IMR-90 (cell line): ENCODE results near the gene C3orf18. TPM values are rescaled to one million over a fixed set of nuclear protein-coding genes. Genes with fewer than 3 reads are reported as not detected.

Source experiments
- ATAC-seq: fragments of 200-7000 bp; cut with Tn5 transposase; 2 replicates; pipeline ENCODE4 v1.9.1; 2020; ENCODE audit warnings: low read depth, mild to moderate bottlenecking, moderate library complexity
- BruUV-seq: library from RNA; stranded (reverse); fragments of 400-500 nt; replicated peaks from 2 replicates; lab custom pipeline; 2021; lab: Mats Ljungman, UMichigan
- CTCF ChIA-PET: fragments of 300-600 bp; formaldehyde crosslinking; extraction: SDS; loops from one replicate; lab custom pipeline; 2021; ENCODE audit warnings: antibody characterized with exemption; lab: Yijun Ruan, JAX
- POLR2A ChIA-PET: fragments of 300-600 bp; sonication (Branson Sonifier 250); formaldehyde crosslinking; loops from one replicate; lab custom pipeline; 2022; ENCODE audit warnings: antibody characterized with exemption; ENCODE audit not compliant: unreplicated experiment; lab: Charles Lee
- DNase-seq: peaks from one replicate; pipeline ENCODE4 v3.0.0; 2013
- H2AFZ ChIP-seq: replicated peaks from 2 replicates; pipeline ENCODE3; 2013; ENCODE audit warnings: low read length, mild to moderate bottlenecking; ENCODE audit not compliant: poor library complexity
- H2AK5ac ChIP-seq: 2 replicates; pipeline ENCODE4 v1.6.1; 2013; ENCODE audit warnings: low read depth, low read length, inconsistent platforms
- H2AK9ac ChIP-seq: replicated peaks from 2 replicates; pipeline ENCODE3; 2013; ENCODE audit warnings: mild to moderate bottlenecking, low read depth, low read length, moderate library complexity; ENCODE audit not compliant: poor library complexity
- H2BK120ac ChIP-seq: 2 replicates; pipeline ENCODE4 v1.6.1; 2013; ENCODE audit warnings: low read depth, low read length, inconsistent platforms
- H2BK15ac ChIP-seq: 3 replicates; pipeline ENCODE4 v1.6.1; 2013; ENCODE audit warnings: low read depth, low read length, inconsistent platforms
- H2BK20ac ChIP-seq: 2 replicates; pipeline ENCODE4 v1.6.1; 2013; ENCODE audit warnings: low read depth, mild to moderate bottlenecking, inconsistent platforms, low read length, moderate library complexity
- H2BK5ac ChIP-seq: 2 replicates; pipeline ENCODE4 v1.6.1; 2013; ENCODE audit warnings: mild to moderate bottlenecking, low read depth, low read length, inconsistent platforms; ENCODE audit not compliant: poor library complexity, severe bottlenecking
- H3K14ac ChIP-seq: replicated peaks from 2 replicates; pipeline ENCODE4 v1.6.1; 2013; ENCODE audit warnings: low read depth, low read length, inconsistent platforms
- H3K18ac ChIP-seq: 2 replicates; pipeline ENCODE4 v1.6.1; 2013; ENCODE audit warnings: low read depth, low read length, control low read depth
- H3K23ac ChIP-seq: 2 replicates; pipeline ENCODE4 v1.6.1; 2013; ENCODE audit warnings: low read depth, low read length, inconsistent platforms
- H3K27ac ChIP-seq: 2 replicates; pipeline ENCODE4 v1.5.1; 2013; ENCODE audit warnings: mild to moderate bottlenecking, control low read depth, low read length; ENCODE audit not compliant: insufficient read depth
- H3K27me3 ChIP-seq: 2 replicates; pipeline ENCODE4 v1.6.1; 2013; ENCODE audit warnings: low read length; ENCODE audit not compliant: control insufficient read depth, insufficient read depth
- H3K36me3 ChIP-seq: 2 replicates; pipeline ENCODE4 v1.6.1; 2013; ENCODE audit warnings: low read length, mixed read lengths; ENCODE audit not compliant: control insufficient read depth, insufficient read depth
- H3K4ac ChIP-seq: 2 replicates; pipeline ENCODE4 v1.6.1; 2013; ENCODE audit warnings: low read depth, low read length, inconsistent platforms
- H3K4me1 ChIP-seq: 2 replicates; pipeline ENCODE4 v1.6.1; 2013; ENCODE audit warnings: low read length, mixed read lengths; ENCODE audit not compliant: control insufficient read depth, insufficient read depth
- H3K4me2 ChIP-seq: 2 replicates; pipeline ENCODE4 v1.6.1; 2013; ENCODE audit warnings: low read depth, mild to moderate bottlenecking, control low read depth, low read length, moderate library complexity
- H3K4me3 ChIP-seq: 2 replicates; pipeline ENCODE4 v1.5.1; 2013; ENCODE audit warnings: low read depth, mild to moderate bottlenecking, control low read depth, low read length, moderate library complexity; ENCODE audit not compliant: insufficient read depth
- H3K56ac ChIP-seq: 2 replicates; pipeline ENCODE4 v1.6.1; 2013; ENCODE audit warnings: low read length, inconsistent platforms; ENCODE audit not compliant: insufficient read depth; ENCODE audit errors: extremely low read depth
- H3K79me1 ChIP-seq, 2 experiments: 2 replicates each; pipeline ENCODE4 v1.6.1; 2013; ENCODE audit warnings: low read length in 2 of 2, inconsistent platforms in 1 of 2, low read depth in 1 of 2
- H3K9ac ChIP-seq: 2 replicates; pipeline ENCODE4 v1.6.1; 2013; ENCODE audit warnings: low read depth, low read length, control low read depth
- H3K9me1 ChIP-seq: 2 replicates; pipeline ENCODE4 v1.6.1; 2013; ENCODE audit warnings: low read length, inconsistent platforms; ENCODE audit not compliant: insufficient read depth
- H3K9me3 ChIP-seq: 2 replicates; pipeline ENCODE4 v1.6.1; 2013; ENCODE audit warnings: low read length; ENCODE audit not compliant: control insufficient read depth, insufficient read depth
- H4K20me1 ChIP-seq: 2 replicates; pipeline ENCODE4 v1.6.1; 2013; ENCODE audit warnings: low read length, inconsistent platforms; ENCODE audit not compliant: insufficient read depth
- H4K5ac ChIP-seq: 2 replicates; pipeline ENCODE4 v1.6.1; 2013; ENCODE audit warnings: mild to moderate bottlenecking, low read depth, low read length, control low read depth
- H4K8ac ChIP-seq, 2 experiments: 2 replicates each; pipeline ENCODE4 v1.6.1; 2013; ENCODE audit warnings: low read depth in 2 of 2, low read length in 2 of 2, control low read depth in 1 of 2, inconsistent platforms in 1 of 2
- H4K91ac ChIP-seq: 2 replicates; pipeline ENCODE4 v1.6.1; 2013; ENCODE audit warnings: low read depth, low read length, inconsistent platforms; ENCODE audit not compliant: insufficient read depth
- BHLHE40 ChIP-seq: fragments of 150-350 bp; IDR thresholded peaks from 2 replicates; pipeline ENCODE4 v1.6.1; 2016; ENCODE audit warnings: mild to moderate bottlenecking, low read depth, low read length
- CEBPB ChIP-seq: IDR thresholded peaks from 2 replicates; pipeline ENCODE4 v1.6.1; 2012; ENCODE audit warnings: low read depth, low read length, improper control_type of control experiment
- CHD1 ChIP-seq: IDR thresholded peaks from 2 replicates; pipeline ENCODE4 v1.6.1; 2012; ENCODE audit warnings: low read depth, low read length, improper control_type of control experiment
- FOS ChIP-seq: fragments of 150-350 bp; IDR thresholded peaks from 2 replicates; pipeline ENCODE4 v1.6.1; 2016; ENCODE audit warnings: low read depth, low read length
- MAFK ChIP-seq: IDR thresholded peaks from 2 replicates; pipeline ENCODE4 v1.6.1; 2012; ENCODE audit warnings: low read depth, low read length, improper control_type of control experiment
- MXI1 ChIP-seq: IDR thresholded peaks from 2 replicates; pipeline ENCODE4 v1.6.1; 2012; ENCODE audit warnings: low read depth, mild to moderate bottlenecking, low read length, moderate library complexity, borderline replicate concordance
- NFE2L2 ChIP-seq: fragments of 150-350 bp; IDR thresholded peaks from 2 replicates; pipeline ENCODE4 v1.6.1; 2016; ENCODE audit warnings: low read depth, mild to moderate bottlenecking, low read length
- POLR2A ChIP-seq: IDR thresholded peaks from 2 replicates; pipeline ENCODE4 v1.6.1; 2012; ENCODE audit warnings: mild to moderate bottlenecking, low read depth, low read length
- RAD21 ChIP-seq: IDR thresholded peaks from 2 replicates; pipeline ENCODE4 v1.6.1; 2012; ENCODE audit warnings: low read length, improper control_type of control experiment
- RCOR1 ChIP-seq: IDR thresholded peaks from 2 replicates; pipeline ENCODE4 v1.6.1; 2012; ENCODE audit warnings: mild to moderate bottlenecking, low read length, improper control_type of control experiment; ENCODE audit not compliant: insufficient replicate concordance
- SMC3 ChIP-seq: fragments of 150-350 bp; IDR thresholded peaks from 2 replicates; pipeline ENCODE4 v1.6.1; 2016; ENCODE audit warnings: low read depth, mild to moderate bottlenecking, antibody characterized with exemption, low read length, moderate library complexity
- WGBS, 2 experiments: methylation state at CpG; one replicate each; pipeline versions ENCODE4 v1.1.5 to v1.1.7; 2013; ENCODE audit warnings: missing lambda C conversion rate in 2 of 2; ENCODE audit not compliant: insufficient read length in 1 of 2; ENCODE audit errors: extremely low coverage in 2 of 2; 5-methylcytosine and 5-hydroxymethylcytosine counted together
- dilution Hi-C: fragments of 300-500 bp; cut with HindIII; formaldehyde crosslinking; loops from one replicate; pipeline ENCODE4 v1.14.3; 2018; ENCODE audit warnings: low sequenced_read_pairs; ENCODE audit not compliant: unreplicated experiment
- in situ Hi-C: fragments of 300-500 bp; cut with MboI; formaldehyde crosslinking; loops from 3 replicates; pipeline ENCODE4 v1.14.3; 2019; ENCODE audit warnings: low sequenced_read_pairs, inconsistent platforms, mixed read lengths
- intact Hi-C: fragments of 100-400 bp; cut with micrococcal nuclease; formaldehyde crosslinking; loops from 2 replicates; pipeline ENCODE4 v1.10.0; 2022
- polyA plus RNA-seq, 3 experiments: library from polyadenylated mRNA; depleted of rRNA; stranded (reverse); fragments of >200 nt; gene quantifications; 2 replicates each; pipeline ENCODE4 v1.2.3, GENCODE V29; 2012; ENCODE audit warnings: low replicate concordance in 1 of 3
- total RNA-seq: library from RNA; depleted of rRNA; stranded (reverse); fragments of >200 nt; gene quantifications from 2 replicates; pipeline ENCODE4 v1.2.3, GENCODE V29; 2012
- TF ChIP-seq, protein P1 (sequence below): fragments of 150-350 bp; IDR thresholded peaks from 2 replicates; pipeline ENCODE4 v1.6.1; 2016; ENCODE audit warnings: low read depth, mild to moderate bottlenecking, low read length, moderate library complexity, borderline replicate concordance

Gene C3orf18
- total and polyA plus RNA-seq, 2 of the 4 experiments (the other 2 are of a cell fraction), result 6.8 to 10.6 TPM

- Histone ChIP-seq H3K4ac (no peak overlapping the region), H4K8ac (no peak overlapping the region), H3K56ac (no peak overlapping the region), H2AFZ (no peak overlapping the region), H2BK120ac (no peak overlapping the region), H3K4me3 (no peak overlapping the region), H3K18ac (no peak overlapping the region), H3K79me1 (no peaks in the 10 kb centered on the region), H3K36me3 (no peaks in the 10 kb centered on the region), H3K14ac (no peak overlapping the region), H3K4me2 (no peak overlapping the region), H3K27ac (no peak overlapping the region), H4K5ac (no peak overlapping the region), H2AK9ac (no peak overlapping the region), H3K23ac (no peak overlapping the region), H3K4me1 (no peaks in the 10 kb centered on the region), H2BK5ac (no peak overlapping the region), H3K9ac (no peak overlapping the region), H3K9me1 (no peaks in the 10 kb centered on the region), H2AK5ac (no peak overlapping the region), H2BK20ac (no peak overlapping the region), H3K27me3 (peaks cover 87% of the 10 kb centered on the region), H4K91ac (no peak overlapping the region), H2BK15ac (no peak overlapping the region), H4K20me1 (no peaks in the 10 kb centered on the region), H3K9me3 (no peaks in the 10 kb centered on the region)
- ChIA-PET CTCF (no interaction called here), POLR2A (no interaction called here)
- dilution Hi-C loops, result no loop called here
- no peak for TF ChIP-seq MAFK
- TF ChIP-seq MXI1, result no peak
- TF ChIP-seq RAD21, result no peak
- TF ChIP-seq, protein P1, sequence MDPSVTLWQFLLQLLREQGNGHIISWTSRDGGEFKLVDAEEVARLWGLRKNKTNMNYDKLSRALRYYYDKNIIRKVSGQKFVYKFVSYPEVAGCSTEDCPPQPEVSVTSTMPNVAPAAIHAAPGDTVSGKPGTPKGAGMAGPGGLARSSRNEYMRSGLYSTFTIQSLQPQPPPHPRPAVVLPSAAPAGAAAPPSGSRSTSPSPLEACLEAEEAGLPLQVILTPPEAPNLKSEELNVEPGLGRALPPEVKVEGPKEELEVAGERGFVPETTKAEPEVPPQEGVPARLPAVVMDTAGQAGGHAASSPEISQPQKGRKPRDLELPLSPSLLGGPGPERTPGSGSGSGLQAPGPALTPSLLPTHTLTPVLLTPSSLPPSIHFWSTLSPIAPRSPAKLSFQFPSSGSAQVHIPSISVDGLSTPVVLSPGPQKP, result no peak
- no peak for TF ChIP-seq POLR2A
- no peak for TF ChIP-seq NFE2L2
- no peak for TF ChIP-seq CEBPB
- no peak for TF ChIP-seq SMC3
- no peak for TF ChIP-seq FOS
- no peak for TF ChIP-seq BHLHE40
- TF ChIP-seq CHD1, result no peak
- no peak for TF ChIP-seq RCOR1
- no TSS peak for BruUV-seq
- intact Hi-C loops, result no loop called here
- in situ Hi-C loops, result no loop called here
- ATAC-seq, result no peak
- no peak for DNase-seq
- WGBS, 2 experiments, result 23% methylated on average over 3 of the region's 9 CpGs; no CpG with 5 or more reads in 1 of the 2 experiments
Measured at GRCh38 chr3:50533807-50534461, 33.6 kb downstream of the C3orf18 start.
